Caco-2 (cell line): Measurements from ENCODE around the gene ALDH1A3. TPM values are rescaled to one million over a fixed set of nuclear protein-coding genes. Genes with fewer than 3 reads are reported as not detected.

Experiments
- BruUV-seq: library from RNA; stranded (reverse); fragments of 400-500 nt; replicated peaks from 2 replicates; lab custom pipeline; 2021; lab: Mats Ljungman, UMichigan
- CTCF ChIA-PET: fragments of 300-600 bp; sonication (Branson Sonifier 250); formaldehyde crosslinking; loops from one replicate; lab custom pipeline; 2022; ENCODE audit warnings: antibody characterized with exemption; lab: Charles Lee
- POLR2A ChIA-PET: fragments of 300-600 bp; sonication (Branson Sonifier 250); formaldehyde crosslinking; loops from one replicate; lab custom pipeline; 2022; ENCODE audit warnings: antibody characterized with exemption; lab: Charles Lee
- DNase-seq, 2 experiments: peaks; one replicate each; pipeline versions ENCODE4 v3.0.0 to v3.0.0-alpha.2; 2020 to 2022
- H3K27me3 ChIP-seq: replicated peaks from 2 replicates; pipeline ENCODE4 v1.6.0; 2011; ENCODE audit warnings: low read length; ENCODE audit not compliant: control insufficient read depth, insufficient read depth
- H3K36me3 ChIP-seq: 2 replicates; pipeline ENCODE4 v1.5.1; 2011; ENCODE audit warnings: low read length; ENCODE audit not compliant: control insufficient read depth, insufficient read depth
- H3K4me1 ChIP-seq: fragments of 250-450 bp; sonication (Bioruptor Pico); 2 replicates; pipeline ENCODE4 v1.5.1; 2020; ENCODE audit warnings: mild to moderate bottlenecking
- H3K4me3 ChIP-seq: 2 replicates; pipeline ENCODE4 v1.5.1; 2011; ENCODE audit warnings: low read depth, mild to moderate bottlenecking, control low read depth, low read length
- H3K9me3 ChIP-seq: fragments of 250-450 bp; sonication (Bioruptor Pico); 2 replicates; pipeline ENCODE4 v1.5.1; 2020; ENCODE audit warnings: mild to moderate bottlenecking, moderate library complexity
- H3K27ac Mint-ChIP-seq: one replicate; pipeline ENCODE4 v1.8.0; 2022; ENCODE audit warnings: mixed read lengths; ENCODE audit not compliant: unreplicated experiment
- H3K27me3 Mint-ChIP-seq: one replicate; pipeline ENCODE4 v1.8.0; 2022; ENCODE audit warnings: mixed read lengths; ENCODE audit not compliant: insufficient read depth, unreplicated experiment
- H3K36me3 Mint-ChIP-seq: one replicate; pipeline ENCODE4 v1.8.0; 2022; ENCODE audit warnings: mild to moderate bottlenecking, mixed read lengths; ENCODE audit not compliant: insufficient read depth, unreplicated experiment
- H3K4me1 Mint-ChIP-seq: one replicate; pipeline ENCODE4 v1.8.0; 2022; ENCODE audit warnings: low read depth, mixed read lengths; ENCODE audit not compliant: unreplicated experiment
- H3K4me3 Mint-ChIP-seq: one replicate; pipeline ENCODE4 v1.8.0; 2022; ENCODE audit warnings: mild to moderate bottlenecking, moderate library complexity, mixed read lengths; ENCODE audit not compliant: unreplicated experiment
- H3K9me3 Mint-ChIP-seq: one replicate; pipeline ENCODE4 v1.8.0; 2022; ENCODE audit warnings: mixed read lengths; ENCODE audit not compliant: unreplicated experiment
- CTCF ChIP-seq, 2 experiments: fragments of 200-600 bp in 1 of 2; IDR thresholded peaks; 1 replicate in 1 of 2; 2 replicates in 1 of 2; pipeline versions ENCODE4 v1.5.1 to v1.8.0; 2011 to 2022; ENCODE audit warnings: antibody characterized with exemption in 1 of 2, control low read depth in 1 of 2, inconsistent platforms in 1 of 2, low read depth in 1 of 2, low read length in 1 of 2, mild to moderate bottlenecking in 1 of 2, moderate library complexity in 1 of 2; ENCODE audit not compliant: insufficient read depth in 1 of 2, severe bottlenecking in 1 of 2, unreplicated experiment in 1 of 2
- intact Hi-C: fragments of 100-400 bp; cut with micrococcal nuclease; formaldehyde crosslinking; loops from one replicate; pipeline ENCODE4 v1.10.0; 2022; ENCODE audit not compliant: unreplicated experiment
- total RNA-seq: library from RNA; stranded (reverse); gene quantifications from 2 replicates; pipeline ENCODE4 v1.2.3, GENCODE V29; 2022

Gene ALDH1A3
- total RNA-seq, 1 experiment from 2014 or later: 6.6 TPM

GRCh38 chr15:100911086-100911485 is 31.5 kb downstream of the ALDH1A3 start:
- BruUV-seq: no TSS peak
- intact Hi-C loops: no loop called here
- Histone ChIP-seq H3K27me3 (no peaks in the 10 kb centered on the region), H3K4me1 (no peaks in the 10 kb centered on the region), H3K4me3 (no peak overlapping the region), H3K9me3 (0 out of 2 replicates have a peak, but pooled peaks cover 4% of the 10 kb centered on the region), H3K36me3 (no peaks in the 10 kb centered on the region)
- POLR2A ChIA-PET: no interaction called here
- Mint-ChIP-seq H3K9me3 (no peaks in the 10 kb centered on the region), H3K27ac (no peak overlapping the region), H3K36me3 (peaks cover 7% of the 10 kb centered on the region), H3K27me3 (no peaks in the 10 kb centered on the region), H3K4me3 (no peak overlapping the region), H3K4me1 (no peaks in the 10 kb centered on the region)
- CTCF ChIA-PET: no interaction called here
- no peak for TF ChIP-seq CTCF (IDR thresholded peaks at IDR 0.05; ENCODE audit: insufficient read depth in 1 of 2, low read depth in 1 of 2, low read length in 1 of 2, severe bottlenecking in 1 of 2, unreplicated experiment in 1 of 2)
- no peak for DNase-seq

DNA sequence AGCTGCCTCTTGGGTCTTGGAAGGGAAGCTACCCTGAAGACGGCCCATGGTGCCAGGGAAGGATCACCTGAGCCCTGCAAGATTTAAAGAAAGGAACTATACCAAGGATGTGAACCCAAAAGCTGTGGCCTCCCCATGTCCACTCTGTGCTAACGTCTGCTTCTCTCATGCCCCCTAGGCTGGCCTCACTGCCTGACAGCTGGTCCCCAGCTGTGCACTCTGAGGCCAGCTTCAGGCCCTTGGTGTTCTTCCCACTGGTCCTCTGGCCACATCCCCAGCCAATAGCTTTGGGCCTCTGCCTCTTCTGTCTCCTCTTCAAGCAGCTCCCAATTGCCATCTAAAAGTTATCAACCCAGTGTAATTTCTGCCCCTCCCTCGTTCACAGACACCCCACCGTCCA is 34.3 kb downstream of the ALDH1A3 start:
- H3K27me3 Mint-ChIP-seq: no peaks in the 10 kb centered on the region
- POLR2A ChIA-PET: no interaction called here
- H3K4me3 Mint-ChIP-seq: no peak overlapping the region

GRCh38 chr15:100914876-100915275 is 35.2 kb downstream of the ALDH1A3 start:
- no peaks in the 10 kb centered on the region for H3K27me3 ChIP-seq
- Mint-ChIP-seq H3K4me1 (peaks cover 6% of the 10 kb centered on the region), H3K27me3 (no peaks in the 10 kb centered on the region), H3K36me3 (peaks cover 7% of the 10 kb centered on the region), H3K27ac (no peak overlapping the region), H3K4me3 (no peak overlapping the region), H3K9me3 (no peaks in the 10 kb centered on the region)
- BruUV-seq: no TSS peak
- H3K36me3 ChIP-seq: no peaks in the 10 kb centered on the region
- 0 out of 2 replicates have a peak, but pooled peaks cover 4% of the 10 kb centered on the region for H3K9me3 ChIP-seq
- DNase-seq: no peak
- TF ChIP-seq CTCF (IDR thresholded peaks at IDR 0.05; ENCODE audit: insufficient read depth in 1 of 2, low read depth in 1 of 2, low read length in 1 of 2, severe bottlenecking in 1 of 2, unreplicated experiment in 1 of 2): no peak
- no peak overlapping the region for H3K4me3 ChIP-seq
- POLR2A ChIA-PET: no interaction called here
- CTCF ChIA-PET: no interaction called here
- no peaks in the 10 kb centered on the region for H3K4me1 ChIP-seq
- intact Hi-C loops: loop anchor here (5.0 kb wide), 2 partner anchors 288 to 342 kb away; no protein-coding TSS in a partner anchor

More for the DNA sequence above, 34.3 kb downstream of the ALDH1A3 start:
- H3K27me3 ChIP-seq: no peaks in the 10 kb centered on the region
- Mint-ChIP-seq H3K36me3 (peaks cover 7% of the 10 kb centered on the region), H3K4me1 (peaks cover 6% of the 10 kb centered on the region), H3K9me3 (no peaks in the 10 kb centered on the region), H3K27ac (no peak overlapping the region)
- intact Hi-C loops: no loop called here
- no peak for TF ChIP-seq CTCF (IDR thresholded peaks at IDR 0.05; ENCODE audit: insufficient read depth in 1 of 2, low read depth in 1 of 2, low read length in 1 of 2, severe bottlenecking in 1 of 2, unreplicated experiment in 1 of 2)
- no peak overlapping the region for H3K4me3 ChIP-seq
- DNase-seq: no peak
- BruUV-seq: no TSS peak
- CTCF ChIA-PET: no interaction called here
- no peaks in the 10 kb centered on the region for H3K36me3 ChIP-seq
- no peaks in the 10 kb centered on the region for H3K4me1 ChIP-seq
- 0 out of 2 replicates have a peak, but pooled peaks cover 4% of the 10 kb centered on the region for H3K9me3 ChIP-seq
